GM12801 (cell line): Measurements from ENCODE around the gene PRSS21.

Source experiments
- CTCF ChIP-seq: IDR thresholded peaks from one replicate; pipeline ENCODE4 v1.5.1; 2011; ENCODE audit warnings: control low read depth; ENCODE audit not compliant: insufficient read length; ENCODE audit errors: extremely low read depth

The PRSS21 gene

GRCh38 chr16:2787961-2788360 lies 29.1 kb upstream of the PRSS21 start:
- TF ChIP-seq CTCF: no peak

- TF ChIP-seq CTCF: no peak
These were observed 26.4 kb upstream of the PRSS21 start for GRCh38 chr16:2790631-2791030.

GRCh38 chr16:2791174-2791573 lies 25.9 kb upstream of the PRSS21 start:
- TF ChIP-seq CTCF: no peak

DNA sequence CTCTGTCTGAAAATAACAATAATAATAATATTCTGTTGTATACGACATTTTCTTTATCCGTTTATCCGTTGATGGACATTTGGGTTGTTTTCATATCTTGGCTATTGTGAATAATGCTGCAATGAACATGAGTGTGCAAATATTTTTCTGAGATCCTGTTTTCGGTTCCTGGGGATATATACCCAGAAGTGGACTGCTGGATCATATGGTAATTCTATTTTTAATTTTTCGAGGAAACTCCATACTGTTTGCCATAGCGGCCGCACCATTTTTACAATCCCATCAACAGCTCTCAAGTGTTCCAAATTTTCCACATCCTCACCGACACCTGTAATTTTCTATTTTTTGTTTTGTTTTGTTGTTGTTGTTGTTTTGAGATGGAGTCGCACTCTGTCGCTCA lies 24.1 kb upstream of the PRSS21 start:
- TF ChIP-seq CTCF: no peak

DNA sequence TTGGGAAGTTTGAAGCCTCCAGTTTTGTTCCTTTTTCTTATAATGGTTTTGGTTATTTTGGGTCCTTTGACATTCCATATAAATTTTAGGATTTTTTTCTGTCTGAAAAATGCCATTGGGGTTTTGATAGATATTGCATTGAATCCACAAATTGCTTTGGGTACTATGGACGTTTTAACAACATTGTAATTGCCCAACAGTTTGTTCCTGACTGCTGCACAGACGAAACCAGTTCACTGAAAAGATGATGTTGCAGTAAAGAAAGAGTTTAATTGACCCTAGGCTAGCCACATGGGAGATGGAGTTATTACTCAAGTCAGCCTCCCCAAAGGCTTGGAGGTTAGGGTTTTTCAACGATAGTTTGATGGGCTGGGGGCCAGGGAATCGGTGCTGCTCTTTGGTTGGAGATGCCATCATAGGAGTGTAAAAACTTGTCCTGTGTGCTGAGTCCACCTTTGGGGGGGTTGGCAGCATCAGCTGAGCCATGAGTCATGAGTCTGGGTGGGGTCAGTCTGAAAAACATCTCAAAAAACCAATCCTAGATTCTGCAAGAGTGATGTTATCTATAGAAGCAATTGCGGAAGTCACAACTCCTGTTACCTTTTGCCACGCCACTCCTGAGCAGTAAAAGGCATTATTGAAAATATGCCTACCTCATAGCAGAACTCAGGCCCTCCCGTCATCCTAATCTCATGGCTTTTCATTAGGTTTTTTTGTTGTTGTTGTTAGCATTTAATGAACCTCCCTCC lies 21.5 kb upstream of the PRSS21 start:
- no peak for TF ChIP-seq CTCF

- TF ChIP-seq CTCF: no peak
These were observed 18.3 kb upstream of the PRSS21 start for GRCh38 chr16:2798723-2799204.

DNA sequence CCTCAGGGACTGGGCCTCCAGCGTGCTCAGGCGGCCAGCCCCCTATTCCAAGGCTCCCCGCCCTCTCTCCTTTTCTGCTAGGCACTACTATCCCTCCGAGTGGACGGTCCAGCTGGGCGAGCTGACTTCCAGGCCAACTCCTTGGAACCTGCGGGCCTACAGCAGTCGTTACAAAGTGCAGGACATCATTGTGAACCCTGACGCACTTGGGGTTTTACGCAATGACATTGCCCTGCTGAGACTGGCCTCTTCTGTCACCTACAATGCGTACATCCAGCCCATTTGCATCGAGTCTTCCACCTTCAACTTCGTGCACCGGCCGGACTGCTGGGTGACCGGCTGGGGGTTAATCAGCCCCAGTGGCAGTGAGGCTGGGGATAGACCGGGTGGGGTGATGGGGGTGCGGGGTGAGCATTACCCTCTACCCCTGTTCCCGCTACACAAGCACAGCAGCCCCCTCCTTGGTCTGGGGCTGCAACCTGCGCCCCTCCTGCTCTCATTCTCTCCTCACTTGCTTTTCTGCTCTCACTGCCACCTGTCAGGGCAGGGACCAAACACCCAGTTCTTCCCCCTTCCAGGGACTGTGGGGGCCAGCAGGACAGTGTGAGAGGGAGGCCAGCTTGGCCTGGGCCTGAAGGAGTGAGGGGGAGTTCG lies 17.7 kb upstream of the PRSS21 start:
- no peak for TF ChIP-seq CTCF
